Panc1 (cell line): ENCODE results near the gene PCMT1.

Source experiments
- POLR2AphosphoS5 ChIP-seq: IDR thresholded peaks from 2 replicates; pipeline ENCODE4 v1.6.1; 2012; ENCODE audit warnings: mild to moderate bottlenecking, low read depth, low read length, moderate library complexity
- SIN3A ChIP-seq: IDR thresholded peaks from 2 replicates; pipeline ENCODE4 v1.6.1; 2012; ENCODE audit warnings: low read depth, mild to moderate bottlenecking, low read length, moderate library complexity, borderline replicate concordance; ENCODE audit not compliant: insufficient read depth
- TF ChIP-seq, protein P1 (sequence below): fragments of 450-650 bp; IDR thresholded peaks from 2 replicates; pipeline ENCODE4 v1.5.1; 2017; ENCODE audit warnings: mild to moderate bottlenecking
- TF ChIP-seq, protein P2 (sequence below), 2 experiments: IDR thresholded peaks; 2 replicates each; pipeline ENCODE4 v1.6.1; 2011 to 2012; ENCODE audit warnings: low read depth in 2 of 2, control low read depth in 1 of 2, low read length in 1 of 2, mild to moderate bottlenecking in 1 of 2, moderate library complexity in 1 of 2; ENCODE audit not compliant: insufficient read depth in 1 of 2

DNA sequence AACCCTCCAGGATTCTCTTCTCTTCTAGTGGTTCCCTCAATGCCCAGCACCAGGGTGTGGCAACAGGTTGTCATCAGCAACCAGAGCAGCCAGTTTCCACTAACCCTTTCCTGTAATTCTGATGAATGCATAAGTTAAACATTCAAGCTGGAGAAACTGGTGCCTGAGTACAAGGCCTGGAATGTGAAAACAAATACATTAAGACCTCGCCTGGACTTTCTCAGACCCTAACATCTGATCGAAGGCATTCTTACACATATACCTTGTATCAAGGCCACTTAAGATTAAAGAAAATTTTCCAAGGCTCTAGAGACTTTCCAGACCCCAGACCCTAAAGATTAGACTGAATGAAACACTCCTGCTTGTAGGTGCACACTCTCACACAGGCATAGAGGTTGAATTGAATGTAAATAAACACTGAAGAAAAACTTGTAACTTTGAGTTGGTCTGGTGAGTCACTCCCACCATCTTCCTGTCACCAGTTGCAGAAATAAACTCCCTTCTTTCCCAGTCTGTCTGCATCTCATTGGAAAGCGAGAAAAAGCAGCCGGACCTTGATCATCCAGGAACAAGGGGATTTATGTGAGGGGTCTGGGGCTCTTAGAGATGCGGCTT lies 105.6 kb downstream of the PCMT1 start:
- TF ChIP-seq, protein P1, sequence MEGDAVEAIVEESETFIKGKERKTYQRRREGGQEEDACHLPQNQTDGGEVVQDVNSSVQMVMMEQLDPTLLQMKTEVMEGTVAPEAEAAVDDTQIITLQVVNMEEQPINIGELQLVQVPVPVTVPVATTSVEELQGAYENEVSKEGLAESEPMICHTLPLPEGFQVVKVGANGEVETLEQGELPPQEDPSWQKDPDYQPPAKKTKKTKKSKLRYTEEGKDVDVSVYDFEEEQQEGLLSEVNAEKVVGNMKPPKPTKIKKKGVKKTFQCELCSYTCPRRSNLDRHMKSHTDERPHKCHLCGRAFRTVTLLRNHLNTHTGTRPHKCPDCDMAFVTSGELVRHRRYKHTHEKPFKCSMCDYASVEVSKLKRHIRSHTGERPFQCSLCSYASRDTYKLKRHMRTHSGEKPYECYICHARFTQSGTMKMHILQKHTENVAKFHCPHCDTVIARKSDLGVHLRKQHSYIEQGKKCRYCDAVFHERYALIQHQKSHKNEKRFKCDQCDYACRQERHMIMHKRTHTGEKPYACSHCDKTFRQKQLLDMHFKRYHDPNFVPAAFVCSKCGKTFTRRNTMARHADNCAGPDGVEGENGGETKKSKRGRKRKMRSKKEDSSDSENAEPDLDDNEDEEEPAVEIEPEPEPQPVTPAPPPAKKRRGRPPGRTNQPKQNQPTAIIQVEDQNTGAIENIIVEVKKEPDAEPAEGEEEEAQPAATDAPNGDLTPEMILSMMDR = no peak
- TF ChIP-seq POLR2AphosphoS5 (peak; percentile 39; the same call in 1 of the 2 replicates), SIN3A (0 out of 2 replicates have a peak, but pooled peaks have one; percentile 7)
- TF ChIP-seq, protein P2, sequence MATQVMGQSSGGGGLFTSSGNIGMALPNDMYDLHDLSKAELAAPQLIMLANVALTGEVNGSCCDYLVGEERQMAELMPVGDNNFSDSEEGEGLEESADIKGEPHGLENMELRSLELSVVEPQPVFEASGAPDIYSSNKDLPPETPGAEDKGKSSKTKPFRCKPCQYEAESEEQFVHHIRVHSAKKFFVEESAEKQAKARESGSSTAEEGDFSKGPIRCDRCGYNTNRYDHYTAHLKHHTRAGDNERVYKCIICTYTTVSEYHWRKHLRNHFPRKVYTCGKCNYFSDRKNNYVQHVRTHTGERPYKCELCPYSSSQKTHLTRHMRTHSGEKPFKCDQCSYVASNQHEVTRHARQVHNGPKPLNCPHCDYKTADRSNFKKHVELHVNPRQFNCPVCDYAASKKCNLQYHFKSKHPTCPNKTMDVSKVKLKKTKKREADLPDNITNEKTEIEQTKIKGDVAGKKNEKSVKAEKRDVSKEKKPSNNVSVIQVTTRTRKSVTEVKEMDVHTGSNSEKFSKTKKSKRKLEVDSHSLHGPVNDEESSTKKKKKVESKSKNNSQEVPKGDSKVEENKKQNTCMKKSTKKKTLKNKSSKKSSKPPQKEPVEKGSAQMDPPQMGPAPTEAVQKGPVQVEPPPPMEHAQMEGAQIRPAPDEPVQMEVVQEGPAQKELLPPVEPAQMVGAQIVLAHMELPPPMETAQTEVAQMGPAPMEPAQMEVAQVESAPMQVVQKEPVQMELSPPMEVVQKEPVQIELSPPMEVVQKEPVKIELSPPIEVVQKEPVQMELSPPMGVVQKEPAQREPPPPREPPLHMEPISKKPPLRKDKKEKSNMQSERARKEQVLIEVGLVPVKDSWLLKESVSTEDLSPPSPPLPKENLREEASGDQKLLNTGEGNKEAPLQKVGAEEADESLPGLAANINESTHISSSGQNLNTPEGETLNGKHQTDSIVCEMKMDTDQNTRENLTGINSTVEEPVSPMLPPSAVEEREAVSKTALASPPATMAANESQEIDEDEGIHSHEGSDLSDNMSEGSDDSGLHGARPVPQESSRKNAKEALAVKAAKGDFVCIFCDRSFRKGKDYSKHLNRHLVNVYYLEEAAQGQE (IDR thresholded peaks at IDR 0.05; ENCODE audit: insufficient read depth in 1 of 2, low read depth in 2 of 2, low read length in 1 of 2) = 0 out of 4 replicates have a peak, but pooled peaks of 1 of the 2 experiments have one; percentile 6
